SJCRH30 (cell line): Measurements from ENCODE around the gene VHLL. TPM values are rescaled to one million over a fixed set of nuclear protein-coding genes. Genes with fewer than 3 reads are reported as not detected.
A peak's percentile ranks its signal among the peaks of the same experiment; 100 is the strongest.

Source experiments
- DNase-seq, 2 experiments: peaks; one replicate each; pipeline ENCODE4 v3.0.0-alpha.2; 2015 to 2020
- H3K27ac ChIP-seq: fragments of 250-450 bp; sonication (Bioruptor Pico); 2 replicates; pipeline ENCODE4 v1.5.1; 2020; ENCODE audit warnings: mild to moderate bottlenecking, moderate library complexity
- H3K27me3 ChIP-seq: fragments of 250-450 bp; sonication (Bioruptor Pico); 2 replicates; pipeline ENCODE4 v1.5.1; 2020; ENCODE audit warnings: mild to moderate bottlenecking, moderate library complexity
- H3K36me3 ChIP-seq: fragments of 250-450 bp; sonication (Bioruptor Pico); 2 replicates; pipeline ENCODE4 v1.5.1; 2020; ENCODE audit warnings: mild to moderate bottlenecking, moderate library complexity
- H3K4me1 ChIP-seq: fragments of 250-450 bp; sonication (Bioruptor Pico); 2 replicates; pipeline ENCODE4 v1.5.1; 2020; ENCODE audit warnings: mild to moderate bottlenecking, moderate library complexity
- H3K4me3 ChIP-seq: fragments of 250-450 bp; sonication (Bioruptor Pico); 2 replicates; pipeline ENCODE4 v1.5.1; 2020; ENCODE audit warnings: mild to moderate bottlenecking, moderate library complexity
- H3K9me3 ChIP-seq: fragments of 250-450 bp; sonication (Bioruptor Pico); replicated peaks from 2 replicates; pipeline ENCODE4 v1.5.1; 2020; ENCODE audit warnings: mild to moderate bottlenecking, moderate library complexity
- total RNA-seq: library from RNA; depleted of rRNA; stranded (reverse); fragments of >200 nt; shearing (Covaris generic); gene quantifications from 2 replicates; pipeline ENCODE4 v1.2.3, GENCODE V29; 2014

The VHLL gene
- total RNA-seq, 1 experiment from 2014 or later = not detected

- H3K4me3 ChIP-seq = peak overlapping the region; percentile 91
- DNase-seq = peak in 1 of 2 experiments; percentile 30
These were observed 17.2 kb downstream of the VHLL start for GRCh38 chr1:156281693-156282478.

GRCh38 chr1:156281281-156281680 lies 17.8 kb downstream of the VHLL start:
- Histone ChIP-seq H3K27me3 (no peaks in the 10 kb centered on the region), H3K27ac (no peak overlapping the region; the same call in 1 of the 2 replicates), H3K36me3 (peaks cover 22% of the 10 kb centered on the region), H3K4me1 (peaks cover 9% of the 10 kb centered on the region), H3K9me3 (no peaks in the 10 kb centered on the region), H3K4me3 (peak overlapping the region; percentile 91)
- peak; percentile 22 to 33 for DNase-seq

More at GRCh38 chr1:156281693-156282478, 17.2 kb downstream of the VHLL start:
- Histone ChIP-seq H3K27me3 (no peaks in the 10 kb centered on the region), H3K36me3 (peaks cover 16% of the 10 kb centered on the region), H3K4me1 (peaks cover 9% of the 10 kb centered on the region), H3K27ac (peak overlapping the region; percentile 87), H3K9me3 (no peaks in the 10 kb centered on the region)

- Histone ChIP-seq H3K36me3 (peaks cover 33% of the 10 kb centered on the region), H3K27me3 (no peaks in the 10 kb centered on the region), H3K4me1 (peaks cover 9% of the 10 kb centered on the region), H3K4me3 (no peak overlapping the region), H3K27ac (no peak overlapping the region), H3K9me3 (no peaks in the 10 kb centered on the region)
- DNase-seq = no peak
These were observed 19.3 kb downstream of the VHLL start for GRCh38 chr1:156279837-156280236.

- Histone ChIP-seq H3K9me3 (no peaks in the 10 kb centered on the region), H3K4me1 (peaks cover 9% of the 10 kb centered on the region), H3K36me3 (peaks cover 56% of the 10 kb centered on the region), H3K4me3 (no peak overlapping the region), H3K27me3 (no peaks in the 10 kb centered on the region), H3K27ac (no peak overlapping the region)
- no peak for DNase-seq
These were observed 22.1 kb downstream of the VHLL start for GRCh38 chr1:156276966-156277381.

- H3K27me3 ChIP-seq = no peaks in the 10 kb centered on the region
- no peak for DNase-seq
- no peak overlapping the region for H3K4me3 ChIP-seq
- no peak overlapping the region for H3K27ac ChIP-seq
- peaks cover 7% of the 10 kb centered on the region for H3K4me1 ChIP-seq
- H3K36me3 ChIP-seq = peaks cover 60% of the 10 kb centered on the region
- no peaks in the 10 kb centered on the region for H3K9me3 ChIP-seq
These were observed 22.6 kb downstream of the VHLL start for GRCh38 chr1:156276532-156276931.

- Histone ChIP-seq H3K36me3 (peaks cover 79% of the 10 kb centered on the region), H3K4me1 (no peaks in the 10 kb centered on the region), H3K4me3 (no peak overlapping the region), H3K9me3 (no peaks in the 10 kb centered on the region), H3K27ac (no peak overlapping the region), H3K27me3 (no peaks in the 10 kb centered on the region)
- DNase-seq = no peak
These were observed 28.8 kb downstream of the VHLL start for GRCh38 chr1:156270314-156270713.

GRCh38 chr1:156268336-156268735 lies 30.8 kb downstream of the VHLL start:
- H3K4me1 ChIP-seq = no peaks in the 10 kb centered on the region
- no peaks in the 10 kb centered on the region for H3K9me3 ChIP-seq
- H3K27me3 ChIP-seq = no peaks in the 10 kb centered on the region
- no peak for DNase-seq
- no peak overlapping the region for H3K4me3 ChIP-seq
- H3K27ac ChIP-seq = no peak overlapping the region
- H3K36me3 ChIP-seq = peaks cover 81% of the 10 kb centered on the region

GRCh38 chr1:156266051-156266450 lies 33.1 kb downstream of the VHLL start:
- peaks cover 5% of the 10 kb centered on the region; the same call in 1 of the 2 replicates for H3K4me1 ChIP-seq
- no peak overlapping the region for H3K4me3 ChIP-seq
- no peaks in the 10 kb centered on the region for H3K27me3 ChIP-seq
- no peak overlapping the region for H3K27ac ChIP-seq
- no peak for DNase-seq
- H3K36me3 ChIP-seq = peaks cover 76% of the 10 kb centered on the region
- no peaks in the 10 kb centered on the region for H3K9me3 ChIP-seq

- Histone ChIP-seq H3K9me3 (no peaks in the 10 kb centered on the region), H3K4me3 (no peak overlapping the region), H3K36me3 (peaks cover 84% of the 10 kb centered on the region), H3K27me3 (no peaks in the 10 kb centered on the region), H3K4me1 (peaks cover 13% of the 10 kb centered on the region), H3K27ac (no peak overlapping the region)
- DNase-seq = no peak
These were observed 35.8 kb downstream of the VHLL start for GRCh38 chr1:156263288-156263655.

- no peak for DNase-seq
- Histone ChIP-seq H3K27me3 (no peaks in the 10 kb centered on the region), H3K4me1 (peaks cover 13% of the 10 kb centered on the region), H3K4me3 (no peak overlapping the region), H3K27ac (no peak overlapping the region), H3K36me3 (peaks cover 84% of the 10 kb centered on the region), H3K9me3 (no peaks in the 10 kb centered on the region)
These were observed 36.4 kb downstream of the VHLL start for GRCh38 chr1:156262461-156263287.

- Histone ChIP-seq H3K4me1 (peaks cover 13% of the 10 kb centered on the region), H3K27me3 (no peaks in the 10 kb centered on the region), H3K36me3 (peaks cover 72% of the 10 kb centered on the region), H3K4me3 (no peak overlapping the region), H3K27ac (peak overlapping the region; percentile 43; the same call in 1 of the 2 replicates), H3K9me3 (no peaks in the 10 kb centered on the region)
- DNase-seq = peak; percentile 88 to 94
These were observed 38.2 kb downstream of the VHLL start for GRCh38 chr1:156260896-156261295.

- Histone ChIP-seq H3K36me3 (peaks cover 71% of the 10 kb centered on the region), H3K27ac (no peak overlapping the region), H3K27me3 (no peaks in the 10 kb centered on the region), H3K4me1 (peaks cover 13% of the 10 kb centered on the region), H3K9me3 (no peaks in the 10 kb centered on the region), H3K4me3 (no peak overlapping the region)
- no peak for DNase-seq
These were observed 39.3 kb downstream of the VHLL start for GRCh38 chr1:156259805-156260204.

- Histone ChIP-seq H3K4me1 (peaks cover 13% of the 10 kb centered on the region), H3K4me3 (no peak overlapping the region), H3K9me3 (no peaks in the 10 kb centered on the region), H3K36me3 (peaks cover 70% of the 10 kb centered on the region), H3K27me3 (no peaks in the 10 kb centered on the region), H3K27ac (no peak overlapping the region)
- no peak for DNase-seq
These were observed 40.2 kb downstream of the VHLL start for GRCh38 chr1:156258859-156259258.

GRCh38 chr1:156257711-156258110 lies 41.4 kb downstream of the VHLL start:
- DNase-seq = no peak
- peaks cover 66% of the 10 kb centered on the region for H3K36me3 ChIP-seq
- H3K27ac ChIP-seq = no peak overlapping the region
- H3K9me3 ChIP-seq = no peaks in the 10 kb centered on the region
- peaks cover 13% of the 10 kb centered on the region for H3K4me1 ChIP-seq
- no peaks in the 10 kb centered on the region for H3K27me3 ChIP-seq
- no peak overlapping the region for H3K4me3 ChIP-seq

GRCh38 chr1:156253634-156254033 lies 45.5 kb downstream of the VHLL start:
- no peak for DNase-seq
- Histone ChIP-seq H3K36me3 (peaks cover 55% of the 10 kb centered on the region), H3K27me3 (no peaks in the 10 kb centered on the region), H3K9me3 (no peaks in the 10 kb centered on the region), H3K27ac (no peak overlapping the region), H3K4me1 (no peaks in the 10 kb centered on the region), H3K4me3 (no peak overlapping the region)
